HG02759 (cell line): ENCODE results near the gene SLC18A2.

Experiments used
- ATAC-seq: cut with Tn5 transposase; IDR thresholded peaks from one replicate; pipeline ENCODE4 v1.9.1; 2021; ENCODE audit warnings: mild to moderate bottlenecking, moderate library complexity; ENCODE audit not compliant: unreplicated experiment

The SLC18A2 gene

GRCh38 chr10:117306674-117307073, 65.8 kb downstream of the SLC18A2 start:
- no peak for ATAC-seq

DNA sequence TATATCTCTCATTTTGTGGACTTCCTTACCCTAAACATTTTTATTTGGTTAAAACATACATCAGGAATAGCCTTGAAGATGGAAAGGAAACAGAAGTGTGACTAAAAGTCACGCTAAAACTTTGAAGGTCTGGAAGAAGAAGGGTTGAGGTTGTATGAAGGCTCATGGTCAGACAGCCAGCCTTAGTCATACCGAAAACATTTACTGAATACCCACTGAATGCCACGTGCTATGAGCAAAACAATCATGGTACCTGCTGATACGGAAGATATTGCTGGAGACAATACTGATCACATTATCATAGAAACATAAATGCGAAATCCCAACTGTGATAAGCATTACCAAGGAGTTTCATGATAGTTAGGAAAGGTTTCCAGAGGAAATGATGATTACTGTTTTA, 70.3 kb downstream of the SLC18A2 start:
- no peak for ATAC-seq

- no peak for ATAC-seq
Observed at GRCh38 chr10:117312430-117312829, 71.5 kb downstream of the SLC18A2 start.

DNA sequence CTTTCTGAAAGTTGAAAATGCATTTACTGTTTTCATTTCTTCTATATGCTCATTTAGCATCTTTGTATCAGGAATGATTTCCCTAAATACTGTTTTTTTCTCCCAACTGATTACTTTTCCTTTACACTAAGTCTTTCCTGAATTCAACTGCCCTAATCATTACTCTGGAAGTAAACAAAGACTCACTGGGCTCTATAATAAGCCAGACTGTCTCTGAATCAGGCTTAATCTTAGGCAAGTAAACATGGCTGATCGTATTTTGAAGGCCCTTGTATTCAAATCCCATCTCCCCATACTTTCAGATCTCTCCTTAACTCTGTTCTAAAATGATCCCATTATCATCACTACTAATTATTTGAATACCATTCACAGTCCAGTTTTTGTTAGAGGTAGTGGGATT, 72.7 kb downstream of the SLC18A2 start:
- ATAC-seq = no peak

DNA sequence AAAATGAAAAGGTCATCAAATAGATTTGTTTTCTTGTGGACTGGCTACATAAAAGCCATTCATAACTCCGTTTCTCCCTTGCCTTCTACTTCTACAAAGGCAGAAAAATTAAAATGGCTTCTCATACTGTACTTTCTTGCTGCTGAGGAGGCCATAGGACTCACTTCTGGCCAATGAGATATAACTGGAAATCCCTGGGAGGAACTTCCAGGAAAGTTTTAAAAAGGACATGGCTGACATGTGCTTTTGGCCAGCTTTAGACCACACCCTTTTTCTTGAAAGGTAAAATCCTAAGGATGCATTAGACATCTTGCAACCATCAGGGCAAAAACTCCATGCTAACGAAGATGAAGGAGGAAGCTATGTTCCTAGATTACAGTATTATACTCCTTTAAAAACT, 75.8 kb downstream of the SLC18A2 start:
- no peak for ATAC-seq

DNA sequence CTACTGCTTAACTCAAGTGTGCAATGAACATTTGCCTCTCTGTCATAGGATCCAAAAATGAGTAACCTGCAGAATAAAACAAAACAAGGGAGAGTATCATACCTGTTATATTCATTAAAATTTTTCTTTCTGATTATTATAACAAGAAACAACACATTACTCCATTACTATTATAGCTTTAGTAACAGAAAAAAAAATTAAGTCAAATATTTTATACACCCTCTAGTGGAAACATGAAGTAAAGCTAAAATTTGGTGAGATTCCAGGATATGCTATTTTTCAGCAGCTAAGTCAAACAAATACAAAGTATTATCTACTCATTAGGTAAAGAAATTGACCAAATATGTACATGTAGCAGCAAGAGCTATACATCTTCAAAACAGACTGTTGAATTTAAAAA, 78.0 kb downstream of the SLC18A2 start:
- no peak for ATAC-seq

GRCh38 chr10:117320050-117320665, 79.2 kb downstream of the SLC18A2 start:
- no peak for ATAC-seq

DNA sequence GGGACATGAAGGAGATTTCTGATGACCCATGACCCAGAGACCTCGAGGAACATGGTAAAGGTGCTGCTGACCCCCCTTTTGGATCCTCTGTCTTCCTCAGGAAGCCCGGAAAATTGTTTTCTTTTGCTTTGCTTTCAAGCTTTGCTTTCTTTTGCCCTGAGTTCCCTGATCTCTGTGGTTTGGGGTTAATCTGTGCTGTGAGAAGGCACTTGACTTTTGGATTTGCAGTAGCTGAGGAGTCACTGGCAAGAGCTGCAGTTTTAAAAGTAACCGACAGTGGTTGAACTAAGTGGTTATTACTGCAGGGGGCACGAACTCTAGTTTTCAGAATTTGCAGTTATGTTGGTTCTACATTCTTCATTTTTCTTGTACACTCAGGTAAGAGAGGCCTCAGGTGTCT, 81.3 kb downstream of the SLC18A2 start:
- no peak for ATAC-seq

DNA sequence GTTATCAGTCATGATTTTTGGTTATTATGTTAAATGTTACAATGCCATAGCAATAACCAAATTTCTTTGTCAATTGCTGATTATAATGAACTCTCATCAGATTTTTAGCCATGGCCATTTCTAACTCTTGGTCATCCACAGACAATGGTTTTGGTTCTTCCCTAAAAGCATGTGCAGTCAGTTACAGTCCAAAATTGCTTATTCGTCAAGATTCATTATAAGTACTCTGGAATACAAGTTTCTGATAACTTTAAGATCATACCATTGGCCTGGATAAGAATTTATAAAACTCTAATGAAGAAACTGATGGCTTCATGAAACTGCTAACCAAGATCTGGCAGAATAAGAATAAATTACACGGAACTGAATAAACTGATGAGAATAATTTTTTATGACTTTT, 83.5 kb downstream of the SLC18A2 start:
- no peak for ATAC-seq

DNA sequence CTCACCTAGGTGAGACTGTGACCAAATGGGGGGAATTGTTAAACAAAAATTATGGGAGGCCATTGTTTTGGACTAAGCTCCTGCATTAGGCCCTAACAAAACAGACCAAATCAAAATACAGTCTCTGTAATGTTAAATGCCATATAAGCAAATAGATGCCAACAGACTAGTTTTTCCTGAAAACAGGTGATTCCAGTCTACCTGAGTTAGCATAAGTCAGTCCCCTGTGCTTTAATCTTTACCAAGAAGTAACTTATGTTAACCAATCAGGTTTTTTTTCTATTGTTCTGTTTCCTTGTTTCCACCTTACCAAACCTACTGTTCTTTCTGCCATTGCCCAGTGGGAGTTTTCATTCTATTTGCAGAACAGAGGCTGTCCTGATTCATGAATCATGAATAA, 86.3 kb downstream of the SLC18A2 start:
- ATAC-seq = no peak
